RKO (cell line): ENCODE results near the gene RASA3.

ENCODE experiments used
- DNase-seq: peaks from one replicate; pipeline ENCODE4 v3.0.0-alpha.2; 2016; ENCODE audit warnings: low spot score

The RASA3 gene

GRCh38 chr13:113969311-113969972 is 163.0 kb downstream of the RASA3 start:
- no peak for DNase-seq

GRCh38 chr13:113968463-113969310 is 163.7 kb downstream of the RASA3 start:
- no peak for DNase-seq

- no peak for DNase-seq
These were observed 164.5 kb downstream of the RASA3 start for GRCh38 chr13:113967729-113968462.

- no peak for DNase-seq
These were observed 165.2 kb downstream of the RASA3 start for GRCh38 chr13:113967206-113967720.

GRCh38 chr13:113965968-113966884 is 166.2 kb downstream of the RASA3 start:
- no peak for DNase-seq

GRCh38 chr13:113965383-113965874 is 167.0 kb downstream of the RASA3 start:
- no peak for DNase-seq

- DNase-seq, result no peak
These were observed 168.0 kb downstream of the RASA3 start for GRCh38 chr13:113964251-113964995.

GRCh38 chr13:113963376-113963775 is 169.0 kb downstream of the RASA3 start:
- DNase-seq, result no peak

GRCh38 chr13:113962975-113963374 is 169.4 kb downstream of the RASA3 start:
- DNase-seq, result no peak

GRCh38 chr13:113962386-113962785 is 170.0 kb downstream of the RASA3 start:
- DNase-seq, result no peak

- DNase-seq, result no peak
These were observed 172.0 kb downstream of the RASA3 start for GRCh38 chr13:113960276-113960948.

- no peak for DNase-seq
These were observed 173.2 kb downstream of the RASA3 start for GRCh38 chr13:113959198-113959597.

- DNase-seq, result no peak
These were observed 174.1 kb downstream of the RASA3 start for GRCh38 chr13:113958373-113958772.

GRCh38 chr13:113956571-113956970 is 175.9 kb downstream of the RASA3 start:
- no peak for DNase-seq

GRCh38 chr13:113955691-113956090 is 176.7 kb downstream of the RASA3 start:
- no peak for DNase-seq

GRCh38 chr13:113955235-113955634 is 177.2 kb downstream of the RASA3 start:
- DNase-seq, result no peak

- no peak for DNase-seq
These were observed 178.2 kb downstream of the RASA3 start for GRCh38 chr13:113954046-113954835.

- DNase-seq, result no peak
These were observed 178.9 kb downstream of the RASA3 start for GRCh38 chr13:113953561-113953960.

GRCh38 chr13:113952983-113953520 is 179.4 kb downstream of the RASA3 start:
- DNase-seq, result no peak
